ENCODE data around the gene BTG3.

The BTG3 gene

GRCh38 chr21:17612565-17613241 is at the start of gene BTG3:
Gene BTG3 (minus strand): TSS chr21:17612901. CDS start chr21:17609144, 3,757 bp downstream.
- DNase-seq (ENCODE audit: low read depth, low spot score): no peak

GRCh38 chr21:17660862-17661261 is 48.2 kb upstream of the BTG3 start:
- DNase-seq (ENCODE audit: low read depth, low spot score): no peak

GRCh38 chr21:17660452-17660851 is 47.8 kb upstream of the BTG3 start:
- no peak for DNase-seq (ENCODE audit: low read depth, low spot score)

GRCh38 chr21:17658931-17659330 is 46.2 kb upstream of the BTG3 start:
- no peak for DNase-seq (ENCODE audit: low read depth, low spot score)

GRCh38 chr21:17651526-17651925 is 38.8 kb upstream of the BTG3 start:
- DNase-seq (ENCODE audit: low read depth, low spot score): no peak

- no peak for DNase-seq (ENCODE audit: low read depth, low spot score)
These were observed 37.6 kb upstream of the BTG3 start for GRCh38 chr21:17650292-17650691.

- no peak for DNase-seq (ENCODE audit: low read depth, low spot score)
These were observed 34.1 kb upstream of the BTG3 start for GRCh38 chr21:17646790-17647189.

GRCh38 chr21:17644186-17644585 is 31.5 kb upstream of the BTG3 start:
- DNase-seq (ENCODE audit: low read depth, low spot score): no peak

GRCh38 chr21:17640821-17641220 is 28.1 kb upstream of the BTG3 start:
- DNase-seq (ENCODE audit: low read depth, low spot score): no peak

GRCh38 chr21:17636711-17637110 is 24.0 kb upstream of the BTG3 start:
- no peak for DNase-seq (ENCODE audit: low read depth, low spot score)

GRCh38 chr21:17631195-17631594 is 18.5 kb upstream of the BTG3 start:
- no peak for DNase-seq (ENCODE audit: low read depth, low spot score)

- no peak for DNase-seq (ENCODE audit: low read depth, low spot score)
These were observed 9.3 kb upstream of the BTG3 start for GRCh38 chr21:17622018-17622417.

- DNase-seq (ENCODE audit: low read depth, low spot score): no peak
These were observed 4.1 kb upstream of the BTG3 start for GRCh38 chr21:17616831-17617230.

GRCh38 chr21:17613242-17613676 is 558 bp upstream of the BTG3 start:
- no peak for DNase-seq (ENCODE audit: low read depth, low spot score)

- no peak for DNase-seq (ENCODE audit: low read depth, low spot score)
These were observed 607 bp downstream of the BTG3 start for GRCh38 chr21:17612023-17612564.

- no peak for DNase-seq (ENCODE audit: low read depth, low spot score)
These were observed 1.2 kb downstream of the BTG3 start for GRCh38 chr21:17611414-17612022.

GRCh38 chr21:17610911-17611310 is 1.8 kb downstream of the BTG3 start:
- DNase-seq (ENCODE audit: low read depth, low spot score): no peak

GRCh38 chr21:17609681-17610080 is 3.0 kb downstream of the BTG3 start:
- no peak for DNase-seq (ENCODE audit: low read depth, low spot score)

GRCh38 chr21:17607684-17608083 is 5.0 kb downstream of the BTG3 start:
- no peak for DNase-seq (ENCODE audit: low read depth, low spot score)

GRCh38 chr21:17602874-17603273 is 9.8 kb downstream of the BTG3 start:
- no peak for DNase-seq (ENCODE audit: low read depth, low spot score)

- DNase-seq (ENCODE audit: low read depth, low spot score): no peak
These were observed 14.3 kb downstream of the BTG3 start for GRCh38 chr21:17598437-17598836.

- no peak for DNase-seq (ENCODE audit: low read depth, low spot score)
These were observed 15.0 kb downstream of the BTG3 start for GRCh38 chr21:17597680-17598079.

- DNase-seq (ENCODE audit: low read depth, low spot score): no peak
These were observed 22.3 kb downstream of the BTG3 start for GRCh38 chr21:17590430-17590829.
